ENCODE results near the gene SPAG5.

Gene SPAG5

GRCh38 chr17:28550858-28551257, 48.0 kb downstream of the SPAG5 start:
- Histone ChIP-seq H3K4me1 (ENCODE audit: control insufficient read depth in 1 of 2, insufficient read depth in 2 of 2, low read length in 2 of 2) (peaks cover 4 to 29% of the 10 kb centered on the region in 2 donors), H3K36me3 (ENCODE audit: control insufficient read depth in 1 of 2, insufficient read depth in 2 of 2, low read length in 2 of 2) (peaks cover 20 to 30% of the 10 kb centered on the region in 2 donors), H3K27ac (ENCODE audit: low read length) (no peak overlapping the region), H3K4me3 (ENCODE audit: low read depth in 1 of 2, low read length in 2 of 2) (peak overlapping the region in 1 of 2 donors; percentile 79), H3K27me3 (ENCODE audit: low read depth, low read length) (no peaks in the 10 kb centered on the region), H3K9me3 (ENCODE audit: control insufficient read depth in 1 of 2, low read length in 2 of 2) (no peaks in the 10 kb centered on the region)

- Histone ChIP-seq H3K27ac (ENCODE audit: low read length) (no peak overlapping the region), H3K27me3 (ENCODE audit: low read depth, low read length) (no peaks in the 10 kb centered on the region), H3K9me3 (ENCODE audit: control insufficient read depth in 1 of 2, low read length in 2 of 2) (no peaks in the 10 kb centered on the region), H3K4me1 (ENCODE audit: control insufficient read depth in 1 of 2, insufficient read depth in 2 of 2, low read length in 2 of 2) (peaks cover 4 to 29% of the 10 kb centered on the region in 2 donors), H3K36me3 (ENCODE audit: control insufficient read depth in 1 of 2, insufficient read depth in 2 of 2, low read length in 2 of 2) (peaks cover 12 to 17% of the 10 kb centered on the region in 2 donors), H3K4me3 (ENCODE audit: low read depth in 1 of 2, low read length in 2 of 2) (no peak overlapping the region)
These were observed 49.3 kb downstream of the SPAG5 start for GRCh38 chr17:28549236-28550132.

- no peak overlapping the region for H3K27ac ChIP-seq (ENCODE audit: low read length)
These were observed 50.3 kb downstream of the SPAG5 start for GRCh38 chr17:28548417-28549130.

GRCh38 chr17:28547623-28548416, 51.0 kb downstream of the SPAG5 start:
- Histone ChIP-seq H3K27ac (ENCODE audit: low read length) (no peak overlapping the region), H3K4me3 (ENCODE audit: low read depth in 1 of 2, low read length in 2 of 2) (no peak overlapping the region), H3K9me3 (ENCODE audit: control insufficient read depth in 1 of 2, low read length in 2 of 2) (no peaks in the 10 kb centered on the region), H3K4me1 (ENCODE audit: control insufficient read depth in 1 of 2, insufficient read depth in 2 of 2, low read length in 2 of 2) (peaks cover 4 to 29% of the 10 kb centered on the region in 2 donors), H3K27me3 (ENCODE audit: low read depth, low read length) (no peaks in the 10 kb centered on the region), H3K36me3 (ENCODE audit: control insufficient read depth in 1 of 2, insufficient read depth in 2 of 2, low read length in 2 of 2) (peaks cover 0 to 5% of the 10 kb centered on the region in 2 donors)

More at GRCh38 chr17:28548417-28549130, 50.3 kb downstream of the SPAG5 start:
- H3K4me1 ChIP-seq (ENCODE audit: control insufficient read depth in 1 of 2, insufficient read depth in 2 of 2, low read length in 2 of 2): peaks cover 4 to 29% of the 10 kb centered on the region in 2 donors
- H3K27me3 ChIP-seq (ENCODE audit: low read depth, low read length): no peaks in the 10 kb centered on the region
- no peak overlapping the region for H3K4me3 ChIP-seq (ENCODE audit: low read depth in 1 of 2, low read length in 2 of 2)
- peaks cover 2 to 8% of the 10 kb centered on the region in 2 donors for H3K36me3 ChIP-seq (ENCODE audit: control insufficient read depth in 1 of 2, insufficient read depth in 2 of 2, low read length in 2 of 2)
- H3K9me3 ChIP-seq (ENCODE audit: control insufficient read depth in 1 of 2, low read length in 2 of 2): no peaks in the 10 kb centered on the region

GRCh38 chr17:28547096-28547622, 51.7 kb downstream of the SPAG5 start:
- Histone ChIP-seq H3K4me3 (ENCODE audit: low read depth in 1 of 2, low read length in 2 of 2) (no peak overlapping the region), H3K27ac (ENCODE audit: low read length) (no peak overlapping the region)

GRCh38 chr17:28545787-28546415, 52.9 kb downstream of the SPAG5 start:
- Histone ChIP-seq H3K36me3 (ENCODE audit: control insufficient read depth in 1 of 2, insufficient read depth in 2 of 2, low read length in 2 of 2) (peaks cover 0 to 5% of the 10 kb centered on the region in 2 donors), H3K27me3 (ENCODE audit: low read depth, low read length) (no peaks in the 10 kb centered on the region), H3K4me1 (ENCODE audit: control insufficient read depth in 1 of 2, insufficient read depth in 2 of 2, low read length in 2 of 2) (peaks cover 0 to 18% of the 10 kb centered on the region in 2 donors), H3K9me3 (ENCODE audit: control insufficient read depth in 1 of 2, low read length in 2 of 2) (no peaks in the 10 kb centered on the region), H3K4me3 (ENCODE audit: low read depth in 1 of 2, low read length in 2 of 2) (no peak overlapping the region), H3K27ac (ENCODE audit: low read length) (no peak overlapping the region)

More at GRCh38 chr17:28547096-28547622, 51.7 kb downstream of the SPAG5 start:
- Histone ChIP-seq H3K4me1 (ENCODE audit: control insufficient read depth in 1 of 2, insufficient read depth in 2 of 2, low read length in 2 of 2) (peaks cover 4 to 29% of the 10 kb centered on the region in 2 donors), H3K27me3 (ENCODE audit: low read depth, low read length) (no peaks in the 10 kb centered on the region), H3K9me3 (ENCODE audit: control insufficient read depth in 1 of 2, low read length in 2 of 2) (no peaks in the 10 kb centered on the region), H3K36me3 (ENCODE audit: control insufficient read depth in 1 of 2, insufficient read depth in 2 of 2, low read length in 2 of 2) (peaks cover 0 to 5% of the 10 kb centered on the region in 2 donors)

GRCh38 chr17:28545141-28545503, 53.7 kb downstream of the SPAG5 start:
- H3K9me3 ChIP-seq (ENCODE audit: control insufficient read depth in 1 of 2, low read length in 2 of 2): no peaks in the 10 kb centered on the region
- H3K27me3 ChIP-seq (ENCODE audit: low read depth, low read length): no peaks in the 10 kb centered on the region
- peaks cover 0 to 5% of the 10 kb centered on the region in 2 donors for H3K36me3 ChIP-seq (ENCODE audit: control insufficient read depth in 1 of 2, insufficient read depth in 2 of 2, low read length in 2 of 2)
- H3K4me3 ChIP-seq (ENCODE audit: low read depth in 1 of 2, low read length in 2 of 2): no peak overlapping the region
- no peak overlapping the region for H3K27ac ChIP-seq (ENCODE audit: low read length)
- peaks cover 0 to 11% of the 10 kb centered on the region in 2 donors for H3K4me1 ChIP-seq (ENCODE audit: control insufficient read depth in 1 of 2, insufficient read depth in 2 of 2, low read length in 2 of 2)

- peaks cover 0 to 5% of the 10 kb centered on the region in 2 donors for H3K36me3 ChIP-seq (ENCODE audit: control insufficient read depth in 1 of 2, insufficient read depth in 2 of 2, low read length in 2 of 2)
- H3K4me3 ChIP-seq (ENCODE audit: low read depth in 1 of 2, low read length in 2 of 2): no peak overlapping the region
- H3K4me1 ChIP-seq (ENCODE audit: control insufficient read depth in 1 of 2, insufficient read depth in 2 of 2, low read length in 2 of 2): peaks cover 0 to 5% of the 10 kb centered on the region in 2 donors
- H3K9me3 ChIP-seq (ENCODE audit: control insufficient read depth in 1 of 2, low read length in 2 of 2): no peaks in the 10 kb centered on the region
- H3K27ac ChIP-seq (ENCODE audit: low read length): no peak overlapping the region
- no peaks in the 10 kb centered on the region for H3K27me3 ChIP-seq (ENCODE audit: low read depth, low read length)
These were observed 54.3 kb downstream of the SPAG5 start for GRCh38 chr17:28544402-28545140.

- Histone ChIP-seq H3K27me3 (ENCODE audit: low read depth, low read length) (no peaks in the 10 kb centered on the region), H3K9me3 (ENCODE audit: control insufficient read depth in 1 of 2, low read length in 2 of 2) (no peaks in the 10 kb centered on the region)
These were observed 57.4 kb downstream of the SPAG5 start for GRCh38 chr17:28541439-28541838.

GRCh38 chr17:28540231-28540630, 58.6 kb downstream of the SPAG5 start:
- Histone ChIP-seq H3K36me3 (ENCODE audit: control insufficient read depth in 1 of 2, insufficient read depth in 2 of 2, low read length in 2 of 2) (no peaks in the 10 kb centered on the region), H3K4me3 (ENCODE audit: low read depth in 1 of 2, low read length in 2 of 2) (no peak overlapping the region), H3K27ac (ENCODE audit: low read length) (no peak overlapping the region), H3K27me3 (ENCODE audit: low read depth, low read length) (no peaks in the 10 kb centered on the region), H3K4me1 (ENCODE audit: control insufficient read depth in 1 of 2, insufficient read depth in 2 of 2, low read length in 2 of 2) (no peaks in the 10 kb centered on the region), H3K9me3 (ENCODE audit: control insufficient read depth in 1 of 2, low read length in 2 of 2) (no peaks in the 10 kb centered on the region)

More at GRCh38 chr17:28541439-28541838, 57.4 kb downstream of the SPAG5 start:
- Histone ChIP-seq H3K27ac (ENCODE audit: low read length) (no peak overlapping the region), H3K4me3 (ENCODE audit: low read depth in 1 of 2, low read length in 2 of 2) (no peak overlapping the region), H3K4me1 (ENCODE audit: control insufficient read depth in 1 of 2, insufficient read depth in 2 of 2, low read length in 2 of 2) (no peaks in the 10 kb centered on the region), H3K36me3 (ENCODE audit: control insufficient read depth in 1 of 2, insufficient read depth in 2 of 2, low read length in 2 of 2) (no peaks in the 10 kb centered on the region)

All from muscle layer of duodenum (tissue), 2 donors.